HEK293 (cell line): ENCODE results near the gene NAV2.

ENCODE experiments used
- CTCF ChIP-seq: fragments of 450-650 bp; formaldehyde crosslinking; IDR thresholded peaks from 2 replicates; pipeline ENCODE4 v1.5.1; 2016; ENCODE audit warnings: missing biosample characterization, missing genetic modification characterization
- ZNF221 ChIP-seq: fragments of 450-650 bp; formaldehyde crosslinking; IDR thresholded peaks from 2 replicates; pipeline ENCODE4 v1.5.1; 2017; ENCODE audit warnings: missing biosample characterization, missing genetic modification characterization, borderline replicate concordance

GRCh38 chr11:20030472-20030871 lies 317.8 kb downstream of the NAV2 start:
- no peak for TF ChIP-seq ZNF221 (tag by site-specific recombination)
- no peak for TF ChIP-seq CTCF
